A673 (cell line): ENCODE measurements around the gene SLC30A4. TPM values are rescaled to one million over a fixed set of nuclear protein-coding genes. Genes with fewer than 3 reads are reported as not detected.

Experiments used
- Bru-seq: library from RNA; stranded (reverse); fragments of 400-500 nt; gene quantifications from one replicate; lab custom pipeline; 2021; lab: Mats Ljungman, UMichigan
- BruChase-seq, 2 experiments: library from RNA; stranded (reverse); fragments of 400-500 nt; gene quantifications; one replicate each; lab custom pipeline; 2021; lab: Mats Ljungman, UMichigan
- BruUV-seq: library from RNA; stranded (reverse); fragments of 400-500 nt; replicated peaks from 2 replicates; lab custom pipeline; 2021; lab: Mats Ljungman, UMichigan
- CTCF ChIA-PET: fragments of 300-600 bp; sonication (Branson Sonifier 250); formaldehyde crosslinking; loops from one replicate; lab custom pipeline; 2022; ENCODE audit warnings: antibody characterized with exemption; lab: Charles Lee
- POLR2A ChIA-PET: fragments of 300-600 bp; sonication (Branson Sonifier 250); formaldehyde crosslinking; loops from one replicate; lab custom pipeline; 2022; ENCODE audit warnings: antibody characterized with exemption; ENCODE audit not compliant: low non-redundant PET; lab: Charles Lee
- DNase-seq: peaks from one replicate; pipeline ENCODE4 v3.0.0-alpha.2; 2015; ENCODE audit warnings: low spot score
- H3K27ac ChIP-seq: fragments of 200-600 bp; sonication (generic); 2 replicates; pipeline ENCODE4 v1.5.1; 2016; ENCODE audit warnings: mixed run types, low read depth, mild to moderate bottlenecking, mixed read lengths, antibody characterized with exemption, low read length; ENCODE audit not compliant: poor library complexity, severe bottlenecking
- H3K27me3 ChIP-seq: fragments of 200-600 bp; sonication (generic); replicated peaks from 2 replicates; pipeline ENCODE4 v1.6.1; 2017; ENCODE audit warnings: mixed run types, low read depth, mild to moderate bottlenecking, mixed read lengths, antibody characterized with exemption, low read length; ENCODE audit not compliant: insufficient read depth, poor library complexity
- H3K36me3 ChIP-seq: fragments of 200-600 bp; sonication (generic); 2 replicates; pipeline ENCODE4 v1.6.1; 2016; ENCODE audit warnings: mixed run types, mild to moderate bottlenecking, mixed read lengths, antibody characterized with exemption, low read length; ENCODE audit not compliant: insufficient read depth, poor library complexity, severe bottlenecking
- H3K4me1 ChIP-seq: fragments of 200-600 bp; sonication (generic); 2 replicates; pipeline ENCODE4 v1.6.1; 2017; ENCODE audit warnings: mixed run types, mild to moderate bottlenecking, mixed read lengths, antibody characterized with exemption, low read length; ENCODE audit not compliant: insufficient read depth, poor library complexity, severe bottlenecking
- H3K4me3 ChIP-seq: fragments of 200-600 bp; sonication (generic); 2 replicates; pipeline ENCODE4 v1.5.1; 2016; ENCODE audit warnings: low read depth, mixed run types, mild to moderate bottlenecking, mixed read lengths, low read length; ENCODE audit not compliant: poor library complexity, severe bottlenecking
- H3K9me3 ChIP-seq: fragments of 200-600 bp; sonication (generic); 2 replicates; pipeline ENCODE4 v1.6.1; 2016; ENCODE audit warnings: mixed run types, low read depth, mild to moderate bottlenecking, mixed read lengths, antibody characterized with exemption, low read length; ENCODE audit not compliant: poor library complexity, severe bottlenecking
- CTCF ChIP-seq: fragments of 300-800, 200-600 bp; sonication (generic); conservative IDR thresholded peaks from 2 replicates; pipeline ENCODE4 v1.5.1; 2017; ENCODE audit warnings: low read depth, mild to moderate bottlenecking, antibody characterized with exemption, low read length, moderate library complexity, mixed read lengths
- EZH2 ChIP-seq: fragments of 200-600 bp; sonication (generic); IDR thresholded peaks from 2 replicates; pipeline ENCODE4 v1.6.1; 2017; ENCODE audit warnings: borderline replicate concordance, low read depth, mild to moderate bottlenecking, mixed read lengths, antibody characterized with exemption, low read length; ENCODE audit not compliant: poor library complexity, severe bottlenecking
- intact Hi-C: fragments of 100-400 bp; cut with micrococcal nuclease; formaldehyde crosslinking; loops from one replicate; pipeline ENCODE4 v1.10.0; 2022; ENCODE audit not compliant: unreplicated experiment
- long read RNA-seq: library from polyadenylated mRNA; stranded (forward); transcript quantifications from one replicate; pipeline ENCODE4 v2.0.0, GENCODE V29; 2022
- total RNA-seq: library from RNA; stranded (reverse); gene quantifications from 2 replicates; pipeline ENCODE4 v1.2.3, GENCODE V29; 2021

Gene SLC30A4
- total RNA-seq = 0.94 and 1.1 TPM in 2 replicates
- Bru-seq, nascent RNA = percentile 30 among the genes with signal in this experiment
- percentile 36 among the genes with signal in this experiment for BruChase-seq, experiment 1, labeled RNA remaining after a 2-hour chase
- percentile 39 among the genes with signal in this experiment for BruChase-seq, experiment 2, labeled RNA remaining after a 6-hour chase
- long read RNA-seq, partial matches to known transcripts = 3 of 3 reads
- long read RNA-seq, other reads (novel, unspliced or antisense) = 0 of 3 reads

- Histone ChIP-seq H3K9me3 (no peaks in the 10 kb centered on the region), H3K4me3 (peak within 1 kb of the TSS; percentile 65), H3K36me3 (no peaks in the 10 kb centered on the region), H3K27me3 (no peaks in the 10 kb centered on the region), H3K4me1 (no peaks in the 10 kb centered on the region), H3K27ac (no peak within 1 kb of the TSS)
- no TSS peak for BruUV-seq
- intact Hi-C loops = no loop called here
- POLR2A ChIA-PET = no interaction called here
- CTCF ChIA-PET = no interaction called here
- peak; percentile 46 for DNase-seq
- TF ChIP-seq CTCF (peak; percentile 50; the same call in 1 of the 2 replicates), EZH2 (no peak)
Measured at GRCh38 chr15:45522328-45523165, at the start of gene SLC30A4. Gene SLC30A4, minus strand, starts transcription at chr15:45522755. Its CDS starts 401 bp downstream, at chr15:45522354.

GRCh38 chr15:45555934-45556608, 33.5 kb upstream of the SLC30A4 start:
- Histone ChIP-seq H3K27me3 (peaks cover 9% of the 10 kb centered on the region), H3K36me3 (no peaks in the 10 kb centered on the region)
- CTCF ChIA-PET = no interaction called here

More at GRCh38 chr15:45555934-45556608, 33.5 kb upstream of the SLC30A4 start:
- TF ChIP-seq EZH2 (no peak), CTCF (no peak)
- Histone ChIP-seq H3K4me3 (no peak overlapping the region), H3K27ac (no peak overlapping the region), H3K9me3 (no peaks in the 10 kb centered on the region), H3K4me1 (no peaks in the 10 kb centered on the region)
- no TSS peak for BruUV-seq
- intact Hi-C loops = no loop called here
- POLR2A ChIA-PET = no interaction called here
- DNase-seq = no peak
